GM21515 (cell line): ENCODE data around the gene NOD2.

ENCODE experiments used
- ATAC-seq: cut with Tn5 transposase; IDR thresholded peaks from one replicate; pipeline ENCODE4 v1.9.1; 2021; ENCODE audit not compliant: unreplicated experiment

The NOD2 gene

GRCh38 chr16:50741225-50741780 lies 47.9 kb downstream of the NOD2 start:
- peak; percentile 7 for ATAC-seq

- peak; percentile 92 for ATAC-seq
Measured at GRCh38 chr16:50741781-50742575, 48.6 kb downstream of the NOD2 start, which contains the start of gene CYLD. TSS of gene CYLD (plus strand) at chr16:50742086. CDS start at chr16:50749699, 7,613 bp downstream.

GRCh38 chr16:50742576-50743200 lies 49.3 kb downstream of the NOD2 start:
- no peak for ATAC-seq

- no peak for ATAC-seq
Measured at GRCh38 chr16:50743581-50744225, 50.3 kb downstream of the NOD2 start.

- no peak for ATAC-seq
Measured at GRCh38 chr16:50744881-50745280, 51.5 kb downstream of the NOD2 start.

GRCh38 chr16:50745940-50746339 lies 52.5 kb downstream of the NOD2 start:
- ATAC-seq: no peak

- ATAC-seq: no peak
Measured at GRCh38 chr16:50747207-50747956, 54.0 kb downstream of the NOD2 start.

GRCh38 chr16:50751528-50751927 lies 58.1 kb downstream of the NOD2 start:
- no peak for ATAC-seq

- ATAC-seq: no peak
Measured at GRCh38 chr16:50752471-50753235, 59.2 kb downstream of the NOD2 start.

GRCh38 chr16:50756473-50756872 lies 63.1 kb downstream of the NOD2 start:
- ATAC-seq: no peak

- ATAC-seq: no peak
Measured at GRCh38 chr16:50761267-50761666, 67.9 kb downstream of the NOD2 start.

GRCh38 chr16:50762241-50762640 lies 68.8 kb downstream of the NOD2 start:
- no peak for ATAC-seq

- ATAC-seq: no peak
Measured at GRCh38 chr16:50763211-50763610, 69.8 kb downstream of the NOD2 start.

- ATAC-seq: no peak
Measured at GRCh38 chr16:50765260-50765659, 71.9 kb downstream of the NOD2 start.

- no peak for ATAC-seq
Measured at GRCh38 chr16:50765861-50766260, 72.5 kb downstream of the NOD2 start.

- no peak for ATAC-seq
Measured at GRCh38 chr16:50767197-50767596, 73.8 kb downstream of the NOD2 start.

GRCh38 chr16:50771366-50771765 lies 78.0 kb downstream of the NOD2 start:
- no peak for ATAC-seq

- no peak for ATAC-seq
Measured at GRCh38 chr16:50774405-50774804, 81.0 kb downstream of the NOD2 start.

- ATAC-seq: no peak
Measured at GRCh38 chr16:50774960-50775359, 81.6 kb downstream of the NOD2 start.

- no peak for ATAC-seq
Measured at GRCh38 chr16:50776037-50776436, 82.6 kb downstream of the NOD2 start.
